GM15510 (cell line): ENCODE results near the gene ANKFN1.

Experiments
- POLR2A ChIP-seq: IDR thresholded peaks from 3 replicates; pipeline ENCODE4 v1.6.1; 2011; ENCODE audit warnings: borderline replicate concordance; ENCODE audit not compliant: insufficient read length; ENCODE audit errors: extremely low read depth

Gene ANKFN1

GRCh38 chr17:56152874-56153602, at the start of gene ANKFN1:
Gene ANKFN1, plus strand, starts transcription at chr17:56153475. Its CDS starts 59,193 bp downstream, at chr17:56212668.
- TF ChIP-seq POLR2A = no peak

- TF ChIP-seq POLR2A = no peak
Measured at GRCh38 chr17:56108811-56109284, 44.4 kb upstream of the ANKFN1 start.

GRCh38 chr17:56109836-56110235, 43.4 kb upstream of the ANKFN1 start:
- TF ChIP-seq POLR2A = no peak

GRCh38 chr17:56110463-56111135, 42.7 kb upstream of the ANKFN1 start:
- no peak for TF ChIP-seq POLR2A

- TF ChIP-seq POLR2A = no peak
Measured at GRCh38 chr17:56111706-56112485, 41.4 kb upstream of the ANKFN1 start.

- TF ChIP-seq POLR2A = no peak
Measured at GRCh38 chr17:56113486-56113885, 39.8 kb upstream of the ANKFN1 start.

- no peak for TF ChIP-seq POLR2A
Measured at GRCh38 chr17:56114469-56114868, 38.8 kb upstream of the ANKFN1 start.

- no peak for TF ChIP-seq POLR2A
Measured at GRCh38 chr17:56119191-56119590, 34.1 kb upstream of the ANKFN1 start.

- no peak for TF ChIP-seq POLR2A
Measured at GRCh38 chr17:56119936-56120335, 33.3 kb upstream of the ANKFN1 start.

GRCh38 chr17:56121191-56122051, 31.9 kb upstream of the ANKFN1 start:
- TF ChIP-seq POLR2A = no peak

GRCh38 chr17:56125830-56126819, 27.1 kb upstream of the ANKFN1 start:
- no peak for TF ChIP-seq POLR2A

- no peak for TF ChIP-seq POLR2A
Measured at GRCh38 chr17:56130026-56130425, 23.2 kb upstream of the ANKFN1 start.

GRCh38 chr17:56130631-56131030, 22.6 kb upstream of the ANKFN1 start:
- TF ChIP-seq POLR2A = no peak

GRCh38 chr17:56131431-56131830, 21.8 kb upstream of the ANKFN1 start:
- TF ChIP-seq POLR2A = no peak

- no peak for TF ChIP-seq POLR2A
Measured at GRCh38 chr17:56136301-56136700, 17.0 kb upstream of the ANKFN1 start.
